Stimulated activated CD8-positive, alpha-beta memory T cell treated with anti-CD3 and anti-CD28 coated beads, Interleukin-7, amount 100 ng/mL, for 24 hours (primary cell): ENCODE data around the gene SSBP2.

Experiments used
- DNase-seq: peaks from one replicate; pipeline ENCODE4 v3.0.0-alpha.2; 2020; ENCODE audit warnings: low read depth

SSBP2 gene

DNA sequence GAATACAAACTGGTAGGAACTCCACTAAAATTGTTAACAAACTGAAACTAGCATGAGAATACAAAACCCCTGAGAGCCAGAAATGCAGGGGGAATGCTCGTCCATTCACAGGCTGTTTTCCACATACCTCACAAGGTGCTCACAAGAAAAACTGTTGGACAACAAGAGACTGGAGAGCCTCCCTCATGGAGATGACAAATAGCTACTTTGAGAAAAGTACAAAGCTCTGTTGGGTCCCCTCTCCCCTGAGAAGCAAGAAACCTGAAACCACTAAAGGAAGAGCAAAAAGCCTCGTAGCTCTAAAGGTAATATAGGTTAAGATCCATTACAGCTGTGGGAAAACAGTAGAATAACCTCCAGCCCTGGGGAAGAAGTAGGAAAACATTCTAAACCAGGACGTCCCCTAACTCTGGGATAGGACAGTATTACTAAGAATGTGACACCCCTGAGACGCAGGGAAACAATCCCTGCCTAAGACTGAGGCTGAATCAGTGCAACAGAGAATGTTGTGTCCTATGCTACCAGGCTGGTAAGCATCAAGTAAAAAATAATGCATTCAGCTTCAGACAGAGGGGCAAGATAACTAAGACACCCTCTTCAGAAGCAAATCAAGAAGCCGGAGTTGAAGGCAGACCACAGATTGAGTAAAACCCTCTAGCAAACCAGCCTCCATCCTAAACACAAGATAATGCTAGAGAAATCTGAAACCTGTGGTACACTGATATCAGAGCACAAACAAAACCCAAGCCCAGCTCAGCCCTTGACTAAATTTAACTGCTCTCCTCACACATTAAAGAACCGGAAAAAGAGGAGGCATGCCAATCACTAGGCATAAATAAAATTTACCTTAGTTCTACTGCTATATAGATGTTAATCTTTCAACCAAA lies 160.2 kb downstream of the SSBP2 start:
- DNase-seq, result no peak

DNA sequence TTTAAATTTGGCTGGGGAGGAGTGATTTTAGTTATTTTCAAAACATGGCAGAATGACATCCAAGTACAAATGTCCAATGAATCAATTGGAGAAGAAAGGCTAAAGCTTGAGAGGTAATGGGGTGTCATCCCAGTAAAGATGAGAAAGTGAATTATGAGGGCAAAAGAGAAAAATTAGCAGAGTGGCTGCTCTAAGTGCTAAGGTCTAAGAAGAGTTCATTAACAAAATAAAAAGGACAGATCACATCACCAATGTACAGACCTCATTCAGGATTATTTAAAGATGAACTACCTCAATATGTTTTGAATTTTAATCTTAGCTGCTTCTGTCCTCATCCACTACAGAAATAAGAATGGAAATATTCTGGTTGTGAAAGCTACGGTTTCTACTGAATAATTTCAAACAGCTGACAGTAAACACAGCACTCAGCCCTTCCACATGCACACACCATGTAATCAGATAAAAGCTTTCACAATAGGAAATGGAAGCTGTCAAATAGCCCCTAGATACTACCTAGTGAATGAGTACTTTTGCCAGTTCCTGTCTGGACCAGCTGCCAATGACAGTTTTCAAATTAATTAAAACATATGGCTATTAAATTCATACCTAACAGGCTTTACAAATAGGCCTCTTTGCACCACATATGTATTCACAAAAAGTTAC lies 171.5 kb downstream of the SSBP2 start:
- DNase-seq, result no peak

DNA sequence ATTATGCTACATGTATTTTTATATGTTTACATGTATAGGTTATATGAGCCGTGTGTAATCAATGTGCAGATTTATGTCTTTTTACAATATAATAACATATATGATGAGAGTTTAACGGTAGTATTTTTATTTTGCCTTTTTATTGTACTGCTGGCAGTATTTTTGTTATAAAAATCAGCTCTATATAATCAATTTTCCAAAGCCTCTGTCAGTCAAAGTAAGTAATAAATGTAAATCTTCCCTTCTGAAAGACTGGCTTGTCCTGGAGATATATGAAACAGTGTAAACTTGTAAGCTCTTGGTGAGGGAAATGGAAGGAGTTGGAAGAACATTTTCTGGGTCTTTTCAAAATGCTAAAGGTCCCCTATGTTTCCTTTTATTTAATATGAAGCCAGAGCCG lies 173.8 kb downstream of the SSBP2 start:
- DNase-seq, result no peak

DNA sequence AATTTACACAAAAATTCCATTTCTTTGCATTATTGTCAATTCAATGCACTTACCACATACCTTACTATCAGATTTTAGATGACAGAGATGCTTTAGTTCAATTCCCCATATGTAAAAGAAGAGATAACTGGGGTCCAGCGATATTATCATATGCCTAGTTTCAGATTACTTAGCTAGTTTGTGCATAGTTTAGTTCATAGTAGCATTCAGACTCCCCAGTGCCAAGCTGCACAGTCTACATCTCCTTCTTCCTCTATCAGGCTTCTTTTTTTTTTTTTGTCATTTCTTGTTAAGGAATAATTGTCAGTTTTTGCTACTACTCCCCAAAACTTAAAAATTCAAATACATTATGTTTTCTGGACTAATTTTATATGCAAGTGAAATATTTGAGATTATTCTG lies 175.0 kb downstream of the SSBP2 start:
- DNase-seq, result no peak

- no peak for DNase-seq
Measured at GRCh38 chr5:81572201-81572600, 178.7 kb downstream of the SSBP2 start.

- no peak for DNase-seq
Measured at GRCh38 chr5:81558188-81558587, 192.7 kb downstream of the SSBP2 start.

DNA sequence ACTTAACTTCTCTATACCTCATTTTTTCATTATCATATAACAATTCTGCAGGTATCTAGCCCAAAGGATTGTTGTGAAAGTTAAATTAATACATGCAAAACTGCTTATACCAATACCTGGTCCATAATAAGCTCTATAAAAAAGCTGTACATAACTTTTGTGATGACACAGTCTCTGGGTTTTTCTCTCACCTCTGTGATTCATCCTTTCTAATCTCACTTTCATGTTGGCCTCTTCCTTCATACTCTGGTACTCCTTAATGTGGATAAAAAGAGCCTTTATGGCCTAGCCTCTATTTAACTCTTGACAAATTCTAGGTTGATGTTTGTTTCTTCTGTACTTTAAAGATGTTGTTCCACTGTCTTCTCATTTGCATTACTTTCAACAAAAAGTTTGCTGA lies 194.1 kb downstream of the SSBP2 start:
- DNase-seq, result no peak

GRCh38 chr5:81555865-81556264 lies 195.0 kb downstream of the SSBP2 start:
- DNase-seq, result no peak

GRCh38 chr5:81554647-81555046 lies 196.2 kb downstream of the SSBP2 start:
- DNase-seq, result no peak

GRCh38 chr5:81553567-81554212 lies 197.2 kb downstream of the SSBP2 start:
- DNase-seq, result no peak

DNA sequence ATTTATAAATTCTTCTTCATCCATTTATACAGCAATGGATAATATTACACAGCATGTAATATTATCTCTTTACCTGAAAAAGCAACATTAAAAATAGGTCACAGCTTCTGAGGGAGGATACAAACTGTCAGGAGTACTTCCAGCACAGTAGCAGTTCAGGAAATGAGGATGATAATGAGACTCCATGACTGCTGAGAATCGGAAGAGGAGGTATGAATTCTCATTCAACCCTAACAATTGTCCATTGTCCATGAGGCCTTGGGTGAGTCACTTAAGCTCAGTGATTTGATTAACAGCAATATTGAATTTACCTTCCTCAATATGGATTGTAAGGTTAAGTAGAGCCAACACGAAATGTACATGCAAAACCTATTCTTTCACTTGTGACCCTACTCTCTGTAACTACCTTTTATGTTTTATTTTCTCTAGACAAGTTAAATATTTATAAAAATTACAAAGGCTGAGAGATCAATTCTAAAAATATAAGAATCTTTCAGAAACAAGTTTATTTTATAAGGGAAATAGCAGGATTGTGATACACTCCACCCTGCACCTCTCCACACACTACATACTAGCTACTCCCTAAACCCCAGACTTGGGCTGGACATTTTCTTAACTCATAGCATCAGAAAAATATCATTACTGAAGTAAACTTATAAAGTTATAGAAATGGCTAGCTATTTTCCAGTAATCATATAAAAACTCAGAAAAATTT lies 197.9 kb downstream of the SSBP2 start:
- no peak for DNase-seq

DNA sequence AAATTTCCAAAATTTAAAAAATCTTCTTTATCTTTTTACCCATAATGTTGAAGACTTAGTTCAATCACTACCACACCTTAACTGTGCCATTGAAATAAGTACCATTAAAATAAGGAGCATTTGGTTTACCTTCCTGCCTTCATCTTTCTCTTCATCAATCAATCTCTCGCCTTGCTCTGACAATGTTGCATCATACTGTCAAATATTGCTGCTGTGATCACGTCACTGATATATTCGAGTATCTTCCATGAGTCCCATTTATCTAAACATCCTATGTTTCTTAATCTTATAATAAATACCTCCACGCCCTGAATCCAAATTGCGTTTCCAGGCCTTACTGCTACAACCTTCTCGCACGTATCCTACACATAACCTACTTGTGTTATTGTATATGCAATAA lies 201.8 kb downstream of the SSBP2 start:
- DNase-seq, result no peak

DNA sequence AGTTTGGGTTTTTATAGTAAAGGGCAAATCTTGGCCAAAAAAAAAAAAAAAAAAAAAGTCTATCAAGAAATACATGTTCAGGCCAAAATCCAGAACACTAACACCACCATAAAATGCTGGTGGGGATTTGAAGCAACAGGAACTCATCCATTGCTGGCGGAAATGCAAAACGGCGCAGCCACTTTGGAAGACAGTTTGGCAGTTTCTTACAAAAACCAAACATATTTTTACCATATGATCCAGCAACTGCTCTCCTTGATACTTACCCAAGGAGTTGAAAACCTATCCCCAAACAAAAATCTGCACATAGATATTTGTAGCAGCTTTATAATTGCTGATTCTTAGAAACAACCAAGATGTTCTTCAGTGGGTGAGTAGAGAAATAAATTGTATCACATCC lies 203.9 kb downstream of the SSBP2 start:
- no peak for DNase-seq

GRCh38 chr5:81545911-81546310 lies 205.0 kb downstream of the SSBP2 start:
- no peak for DNase-seq

DNA sequence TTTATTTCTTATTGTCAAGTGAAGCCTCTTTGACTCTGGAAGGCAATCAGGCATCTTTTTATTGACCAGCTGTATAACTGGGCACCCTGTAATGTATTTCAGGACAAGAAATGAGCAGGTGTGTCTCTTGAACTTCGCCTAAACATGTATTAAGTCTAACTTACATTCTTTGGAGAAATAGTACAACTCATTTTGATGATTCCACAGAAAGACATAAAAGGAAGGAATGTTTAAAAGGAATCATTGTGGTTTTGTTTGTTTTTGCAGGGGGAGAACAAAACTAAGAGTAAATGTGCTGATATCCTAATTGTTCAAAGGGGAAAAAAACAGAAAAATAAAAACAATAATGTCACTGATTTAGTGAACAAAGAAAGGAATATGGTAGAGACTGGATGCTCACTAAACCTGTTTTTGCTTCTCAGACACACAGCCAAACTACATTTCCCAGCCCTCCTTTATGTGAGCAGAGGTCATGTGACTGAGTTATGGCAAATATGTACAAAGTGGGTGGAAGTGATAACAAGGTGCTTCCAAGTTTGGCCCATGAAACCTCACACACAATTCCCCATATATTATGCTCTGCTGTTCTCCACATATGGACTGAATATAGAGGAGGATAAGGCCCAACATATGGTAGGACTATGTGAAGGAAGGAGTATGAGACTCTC lies 206.4 kb downstream of the SSBP2 start:
- no peak for DNase-seq

- DNase-seq, result no peak
Measured at GRCh38 chr5:81542242-81542641, 208.7 kb downstream of the SSBP2 start.

DNA sequence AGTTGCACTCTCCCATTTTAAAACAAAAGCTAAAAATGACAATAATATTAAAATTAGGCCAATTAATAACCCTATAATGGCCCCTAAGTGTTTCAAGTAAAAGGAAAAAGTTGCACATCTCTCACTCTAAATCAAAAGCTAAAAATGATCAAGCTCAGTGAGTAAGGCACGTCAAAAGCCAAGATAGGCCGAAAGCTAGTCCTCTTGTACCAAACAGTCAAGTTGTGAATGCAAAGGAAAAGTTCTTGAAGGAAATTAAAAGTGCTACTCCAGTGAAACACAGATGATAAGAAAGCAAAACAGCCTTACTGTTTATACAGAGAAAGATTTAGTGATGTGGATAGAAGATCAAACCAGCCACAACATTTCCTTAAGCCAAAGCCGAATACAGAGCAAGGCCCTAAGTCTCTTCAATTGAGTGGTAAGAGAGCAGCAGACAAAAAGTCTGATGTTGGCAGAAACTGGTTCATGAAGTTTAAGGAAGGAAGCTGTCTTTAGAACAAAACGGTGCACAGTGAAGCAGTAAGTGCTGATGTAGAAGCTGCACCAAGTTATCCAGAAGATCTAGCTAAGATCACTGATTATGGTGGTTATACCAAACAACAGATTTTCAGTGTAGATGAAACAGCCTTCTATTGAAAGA lies 212.9 kb downstream of the SSBP2 start:
- DNase-seq, result no peak

DNA sequence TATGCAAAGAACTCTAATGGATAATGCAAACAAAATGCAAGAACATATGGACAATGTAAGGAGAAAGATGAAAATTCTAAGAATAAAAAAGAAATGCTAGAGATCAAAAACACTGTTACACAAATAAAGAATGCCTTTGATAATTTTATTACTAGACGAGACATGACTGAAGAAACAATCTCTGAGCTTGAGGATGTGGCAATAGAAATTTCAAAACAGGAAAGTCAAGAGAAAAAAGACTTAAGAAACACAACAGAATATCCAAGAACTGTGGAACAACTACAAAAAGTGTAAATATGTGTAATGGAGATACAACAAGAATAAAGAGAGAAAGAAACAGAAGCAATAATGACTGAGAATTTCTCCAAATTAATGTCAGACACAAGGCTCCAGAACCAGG lies 216.5 kb downstream of the SSBP2 start:
- no peak for DNase-seq

DNA sequence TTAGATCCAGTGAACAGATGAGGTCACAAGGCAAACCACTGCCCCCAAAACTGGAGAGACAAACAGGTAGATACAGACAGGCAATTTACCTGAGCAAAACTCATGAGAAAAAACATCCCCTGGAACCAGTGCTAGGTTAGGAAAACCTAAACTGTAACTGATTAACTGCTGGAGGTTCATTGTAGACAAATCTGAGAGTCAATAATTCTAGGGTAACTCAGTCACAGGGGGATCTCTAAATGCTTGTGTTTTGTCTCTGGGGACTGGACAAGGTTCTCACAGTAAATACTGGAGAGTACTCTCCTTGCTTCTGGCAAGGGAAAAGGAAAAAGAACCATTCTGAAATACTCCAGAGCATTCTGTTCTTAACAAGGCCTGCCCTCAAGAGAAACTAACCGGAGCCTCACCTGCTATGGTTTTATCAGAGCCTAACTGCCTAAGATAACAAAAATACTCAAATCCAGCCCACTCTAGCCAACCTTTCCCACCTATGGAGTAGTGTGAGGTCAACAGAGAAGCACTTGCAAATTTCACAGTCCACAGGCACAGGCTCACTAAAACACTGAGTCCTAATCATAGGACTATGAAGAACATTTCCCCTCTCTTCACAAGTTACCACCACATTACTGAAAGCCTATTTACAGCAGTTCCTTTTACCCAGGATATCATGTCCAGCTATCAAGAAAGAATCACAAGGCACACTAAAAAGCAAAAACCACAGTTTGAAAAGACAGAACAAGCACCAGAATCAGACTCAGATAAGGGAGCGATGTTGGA lies 217.1 kb downstream of the SSBP2 start:
- no peak for DNase-seq

GRCh38 chr5:81530919-81531318 lies 220.0 kb downstream of the SSBP2 start:
- no peak for DNase-seq

DNA sequence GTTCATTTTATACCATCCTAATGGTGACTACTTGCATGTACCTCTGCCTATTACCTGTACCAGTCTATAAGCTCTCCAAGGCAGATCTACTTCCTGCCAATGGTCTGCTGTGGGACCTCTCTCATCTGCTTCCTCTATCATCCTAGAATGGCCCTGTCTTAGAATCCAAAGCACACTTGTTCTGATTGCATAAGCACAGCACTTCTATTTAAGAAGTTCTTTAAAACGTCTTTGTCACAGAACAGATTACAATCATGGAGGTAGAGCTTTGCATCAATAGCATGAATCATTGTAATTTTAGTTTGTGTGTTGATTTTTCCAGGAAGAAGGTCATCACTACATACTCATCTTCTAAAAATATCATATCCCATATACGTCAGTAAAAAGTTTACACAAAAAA lies 225.2 kb downstream of the SSBP2 start:
- DNase-seq, result no peak
